ENCODE measurements around the gene GPR83.
"Not testable (repeated sequence)": the region's sequence is repeated elsewhere in the genome, so short reads cannot be mapped to it uniquely, and the experiment has no call there.

The GPR83 gene

GRCh38 chr11:94370576-94370975 is 30.6 kb downstream of the GPR83 start:
- DNase-seq (ENCODE audit: low spot score) = not testable (repeated sequence)

GRCh38 chr11:94350850-94351563 is 50.2 kb downstream of the GPR83 start:
- not testable (repeated sequence) for DNase-seq (ENCODE audit: low spot score)

- not testable (repeated sequence) for DNase-seq (ENCODE audit: low spot score)
These were observed 54.9 kb downstream of the GPR83 start for GRCh38 chr11:94346311-94346710.

- DNase-seq (ENCODE audit: low spot score) = no peak
These were observed 57.7 kb downstream of the GPR83 start for GRCh38 chr11:94343495-94343894.

GRCh38 chr11:94342250-94342649 is 59.0 kb downstream of the GPR83 start:
- no peak for DNase-seq (ENCODE audit: low spot score)

GRCh38 chr11:94338651-94339050 is 62.6 kb downstream of the GPR83 start:
- no peak for DNase-seq (ENCODE audit: low spot score)

GRCh38 chr11:94336033-94336432 is 65.2 kb downstream of the GPR83 start:
- no peak for DNase-seq (ENCODE audit: low spot score)

- DNase-seq (ENCODE audit: low spot score) = no peak
These were observed 68.4 kb downstream of the GPR83 start for GRCh38 chr11:94332814-94333213.

- no peak for DNase-seq (ENCODE audit: low spot score)
These were observed 70.4 kb downstream of the GPR83 start for GRCh38 chr11:94330789-94331188.

- DNase-seq (ENCODE audit: low spot score) = no peak
These were observed 71.7 kb downstream of the GPR83 start for GRCh38 chr11:94329501-94329900.

GRCh38 chr11:94328587-94329080 is 72.6 kb downstream of the GPR83 start:
- no peak for DNase-seq (ENCODE audit: low spot score)
